A549 treated with AZD9567 at 1 μM for 4 hours (cell line): Measurements from ENCODE around the gene ZNF689. TPM values are rescaled to one million over a fixed set of nuclear protein-coding genes. Genes with fewer than 3 reads are reported as not detected.

Source experiments
- total RNA-seq: library from RNA; stranded (reverse); fragments of 200-300 nt; extraction: Qiagen RNA extraction; gene quantifications from 5 replicates; pipeline ENCODE4 v1.2.3, GENCODE V29; 2022; ENCODE audit not compliant: insufficient read depth

The ZNF689 gene
- 6.6 to 12.3 TPM (median 7.1 TPM) in 5 replicates for total RNA-seq

DNA sequence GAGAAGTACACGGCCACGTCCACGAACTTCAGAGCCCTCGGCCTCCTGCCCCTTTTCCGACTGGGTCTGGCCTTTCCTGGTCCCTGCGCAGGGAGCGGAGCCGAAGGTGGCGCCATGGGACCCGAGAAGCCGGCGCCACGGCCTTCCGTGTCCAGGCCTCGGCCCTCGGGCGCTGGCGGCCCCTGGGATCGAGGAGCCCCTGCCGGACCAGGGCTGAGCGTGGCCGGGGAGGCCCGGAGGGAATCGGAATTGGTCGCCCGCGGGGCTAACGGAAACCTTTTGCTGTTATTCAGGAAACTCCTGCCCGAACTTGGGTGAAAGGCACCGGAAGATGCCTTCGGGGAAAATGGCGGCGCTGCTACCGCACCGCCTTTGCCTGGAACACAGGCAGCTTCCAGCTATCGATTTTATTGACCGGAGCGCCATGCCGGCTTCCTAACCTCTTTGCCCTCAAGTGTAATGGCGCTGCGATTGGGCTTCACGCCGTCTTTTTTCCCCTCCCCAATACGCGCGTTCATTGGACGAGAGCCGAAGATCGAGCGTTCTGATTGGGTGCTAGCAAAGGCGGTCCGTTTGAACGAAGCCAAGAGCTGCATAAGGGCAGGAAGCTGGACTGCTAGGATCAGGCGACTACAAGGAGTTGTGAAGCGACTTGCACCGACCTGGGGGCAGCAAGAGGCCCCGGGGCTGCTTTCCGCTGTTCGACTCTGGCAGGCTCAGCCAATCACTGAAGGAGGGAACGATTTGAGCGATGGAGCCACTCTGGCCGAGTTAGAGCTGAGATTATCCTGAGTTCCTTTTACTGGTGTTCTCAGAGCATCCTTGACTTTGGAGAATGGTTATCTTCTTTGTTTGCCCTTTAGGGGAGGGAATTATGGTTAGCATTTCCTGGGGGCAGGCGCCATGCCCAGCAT lies at the start of gene ZNF689:
ZNF689 (minus strand) TSS at position 464 of the 914 bp plus-strand sequence; CDS start at position 116, 348 bp downstream.

DNA sequence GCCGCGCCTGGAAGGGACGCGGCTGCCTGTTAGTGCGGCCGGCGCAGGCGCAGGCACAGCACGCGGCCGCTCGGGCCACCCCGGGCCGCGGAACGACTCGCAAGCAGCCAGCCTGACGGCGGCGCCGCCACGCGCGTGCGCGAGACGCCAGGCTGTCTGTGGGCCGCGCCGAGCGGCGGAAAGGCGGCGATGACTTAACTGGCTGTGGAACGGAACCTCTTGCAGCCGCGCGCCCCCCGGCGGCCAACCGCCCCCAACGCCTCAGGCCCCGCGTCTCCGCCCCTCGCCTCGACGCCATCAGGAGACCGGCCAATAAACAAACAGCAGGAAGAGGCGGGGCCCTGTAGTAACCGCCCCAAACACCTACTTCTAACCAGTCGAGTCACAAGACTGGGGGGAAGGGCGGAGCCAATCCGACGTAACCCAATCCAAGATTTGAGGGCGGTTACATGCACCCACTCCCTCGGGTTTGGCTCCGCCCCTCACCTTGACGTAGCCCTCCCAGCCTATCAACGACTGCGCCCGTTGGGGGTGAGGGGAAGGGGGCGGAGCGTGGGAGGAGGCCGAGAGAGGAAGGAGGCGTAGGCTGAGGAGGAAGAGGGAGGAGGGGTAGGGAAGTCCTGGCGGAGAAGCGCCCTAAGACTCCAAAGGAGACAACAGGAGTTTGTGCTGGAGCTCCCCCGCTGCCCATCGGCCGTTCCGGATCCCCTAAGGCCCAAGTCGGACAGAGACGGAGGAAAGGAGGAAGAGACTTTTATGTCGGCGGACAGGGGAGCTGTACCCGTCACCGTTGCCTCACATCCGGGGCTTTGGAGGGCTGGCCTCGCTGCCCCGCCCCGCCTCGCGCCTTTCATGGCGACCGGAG lies 47.9 kb upstream of the ZNF689 start, which contains the start of gene FBRS:
FBRS (plus strand) TSS at position 566 of the 865 bp plus-strand sequence. CDS start 1,088 bp downstream, outside the sequence.

DNA sequence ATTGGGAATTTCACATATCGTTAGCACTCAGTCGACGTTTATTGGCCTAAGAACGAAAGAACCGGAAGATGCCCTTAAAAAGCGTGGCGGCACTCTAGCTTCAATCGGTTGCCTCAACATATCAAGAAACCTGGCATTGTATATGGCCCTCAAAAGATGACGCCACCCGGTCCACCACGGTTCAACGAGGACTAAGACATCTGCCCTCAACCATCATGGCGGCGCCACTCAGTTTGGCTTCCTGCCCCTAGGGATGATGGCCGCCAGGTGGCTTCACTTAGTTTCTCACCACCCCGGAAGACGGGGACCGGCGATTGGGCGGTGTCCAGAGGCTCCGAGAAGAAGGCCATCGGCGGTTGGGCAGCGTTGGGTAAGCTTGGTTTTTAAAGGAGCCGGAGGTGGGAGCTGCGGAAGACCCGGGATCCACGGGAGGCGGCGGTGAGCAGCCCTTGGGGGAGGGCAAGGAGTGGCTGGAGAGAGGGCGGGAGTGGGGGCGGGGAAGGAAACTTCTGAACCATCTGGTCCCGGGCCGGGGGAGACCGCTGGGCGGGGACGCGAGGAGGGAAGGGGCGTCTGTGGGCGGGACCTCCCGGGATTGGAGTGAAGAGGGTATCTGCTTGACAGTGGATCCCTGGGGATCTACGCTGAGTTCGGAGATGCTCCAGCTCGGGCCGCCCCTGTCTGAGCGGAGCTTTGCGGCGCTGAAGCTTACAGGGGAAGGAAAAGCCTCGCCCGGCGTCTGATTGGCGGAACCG lies 40.4 kb upstream of the ZNF689 start, which contains the start of gene PRR14:
PRR14 (plus strand) TSS at position 592 of the 755 bp plus-strand sequence. CDS start 686 bp downstream, outside the sequence.

DNA sequence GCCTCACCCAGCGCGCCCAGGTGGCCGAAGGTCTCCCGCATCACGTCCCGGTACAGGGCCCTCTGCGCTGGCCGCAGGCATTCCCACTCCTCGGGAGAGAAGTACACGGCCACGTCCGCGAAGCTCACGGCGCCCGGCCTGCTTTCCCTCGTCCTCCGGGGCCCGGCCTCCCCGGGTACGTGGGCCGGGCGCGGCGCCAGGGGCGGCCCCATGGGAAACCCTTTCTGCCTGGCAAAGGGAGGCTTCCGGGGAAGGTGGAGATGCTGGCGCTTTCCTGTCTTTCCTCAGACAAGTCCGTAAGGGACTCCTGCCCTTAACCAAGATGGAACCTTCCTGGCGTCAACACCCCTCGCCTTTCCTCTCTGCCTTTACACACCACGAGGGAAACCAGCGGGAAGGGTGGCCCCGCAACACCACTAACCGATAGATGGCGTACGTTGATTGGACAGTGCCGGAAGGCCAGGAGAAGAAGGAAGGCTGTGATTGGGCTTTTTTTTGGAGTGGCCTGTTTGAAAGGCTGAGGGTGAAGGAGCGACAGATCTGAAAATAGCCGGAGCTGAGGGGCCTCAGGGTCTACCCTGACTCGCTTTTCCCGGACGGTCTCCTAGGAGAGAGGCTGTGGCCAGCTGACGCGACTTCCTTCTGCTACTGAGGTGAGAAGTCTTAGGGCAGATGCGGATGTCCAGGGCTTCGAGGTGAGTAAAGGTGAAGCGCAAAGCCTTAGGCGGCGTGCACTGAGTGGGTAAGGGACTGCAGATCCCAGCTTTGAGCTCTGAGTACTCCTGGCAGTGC lies 24.6 kb downstream of the ZNF689 start, which contains the start of gene ZNF785:
ZNF785 (minus strand) TSS at position 298 of the 792 bp plus-strand sequence; CDS start at position 212, 86 bp downstream.

DNA sequence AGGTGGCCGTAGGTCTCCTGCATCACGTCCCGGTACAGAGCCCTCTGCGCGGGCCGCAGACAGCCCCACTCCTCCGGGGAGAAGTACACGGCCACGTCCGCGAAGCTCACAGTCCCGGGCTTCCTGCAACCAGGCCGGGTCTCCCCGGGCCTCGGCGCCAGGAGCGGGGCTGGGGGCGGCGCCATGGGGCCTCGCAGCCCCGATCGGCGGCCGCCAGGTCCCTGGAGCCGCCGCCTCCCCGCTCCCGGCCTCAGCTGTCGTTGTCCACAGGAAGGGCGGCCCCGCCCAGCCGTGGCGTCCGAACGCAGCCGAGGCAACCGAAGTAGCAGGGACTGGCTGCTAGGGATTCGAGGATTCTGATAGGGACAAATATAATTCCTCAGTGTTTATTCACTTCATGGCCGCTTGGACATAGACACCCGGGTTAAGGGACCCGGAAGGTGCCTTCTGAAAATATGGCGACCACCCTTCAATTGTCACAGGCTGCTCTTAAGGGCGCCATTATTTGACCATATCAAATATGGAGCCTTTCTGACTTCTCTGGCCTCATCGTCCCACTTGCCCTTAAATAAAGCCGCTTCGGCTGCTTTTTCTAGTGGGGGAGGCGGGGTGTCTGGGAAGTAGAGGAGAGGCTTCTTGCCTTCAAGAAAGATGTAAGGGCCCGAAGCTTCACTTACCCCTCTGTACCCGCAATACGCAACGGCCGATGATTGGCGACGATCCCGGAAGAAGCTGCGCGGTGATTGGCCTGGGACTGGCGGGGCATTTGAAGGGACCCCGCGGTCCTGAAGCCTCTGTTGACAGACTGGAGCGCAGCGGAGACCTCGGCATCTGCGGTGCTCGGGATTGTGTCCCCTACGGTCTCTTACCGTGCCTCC lies 38.5 kb downstream of the ZNF689 start, which contains the start of gene ZNF688:
ZNF688 (minus strand) TSS at position 270 of the 878 bp plus-strand sequence; CDS start at position 185, 85 bp downstream.

DNA sequence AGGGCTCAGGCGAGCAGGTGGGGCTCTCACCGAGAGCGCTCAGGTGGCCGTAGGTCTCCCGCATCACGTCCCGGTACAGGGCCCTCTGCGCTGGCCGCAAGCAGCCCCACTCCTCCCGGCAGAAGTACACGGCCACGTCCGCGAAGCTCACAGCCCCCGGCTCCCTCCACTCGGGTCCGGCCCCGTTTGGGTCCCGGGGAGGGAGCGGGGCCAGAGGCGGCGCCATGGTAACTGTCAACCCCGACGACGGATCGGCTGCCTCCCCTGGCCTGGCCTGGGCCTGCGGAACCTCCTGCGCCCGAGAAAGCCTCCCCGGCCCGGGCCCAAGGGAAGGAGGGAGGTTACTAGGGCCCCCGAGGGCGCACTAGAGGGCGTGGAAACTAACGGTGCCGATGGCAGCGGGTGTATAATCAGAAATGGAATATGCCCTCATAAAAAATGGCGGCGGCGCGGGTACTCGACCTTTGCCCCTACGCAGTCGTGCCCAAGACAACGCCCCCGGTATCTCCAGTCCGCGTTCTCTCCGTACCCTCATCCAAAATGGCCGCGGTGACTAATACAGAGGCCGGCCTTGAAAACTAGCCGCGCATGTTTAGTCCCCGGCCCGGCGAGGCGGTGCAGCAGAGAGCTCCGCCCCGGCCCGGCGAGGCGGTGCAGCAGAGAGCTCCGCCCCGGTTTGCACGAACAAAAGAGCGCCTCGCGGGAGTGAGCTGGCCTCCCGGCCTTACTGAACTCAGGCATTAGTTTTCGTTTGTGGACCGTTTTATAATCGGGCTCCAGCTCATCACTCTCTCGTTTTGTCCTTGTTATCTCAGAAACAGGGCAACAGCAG lies 52.0 kb downstream of the ZNF689 start, which contains the start of gene ZNF764:
ZNF764 (minus strand) TSS at position 418 of the 832 bp plus-strand sequence; CDS start at position 226, 192 bp downstream.

Other genes with a start within 250 kb of the ZNF689 start
- gene TBC1D10B, start 239.9 kb downstream of the ZNF689 start, total RNA-seq, result 20.4 to 31.0 TPM (median 30.3 TPM) in 5 replicates
- gene MYL11, start 235.6 kb downstream of the ZNF689 start, total RNA-seq, result 0.14 to 0.69 TPM (median 0.57 TPM) in 3 of 5 replicates, not detected in the others
- 2.0 to 2.3 TPM (median 2.1 TPM) in 4 of 5 replicates, not detected in the other for gene SEPTIN1, start 227.8 kb downstream of the ZNF689 start, total RNA-seq
- gene ZNF48, start 215.0 kb downstream of the ZNF689 start, total RNA-seq, result 13.4 to 15.0 TPM (median 14.1 TPM) in 5 replicates
- 1.4 to 6.2 TPM (median 5.9 TPM) in 5 replicates for gene ZNF771, start 202.8 kb downstream of the ZNF689 start, total RNA-seq
- gene DCTPP1, start 180.4 kb downstream of the ZNF689 start, total RNA-seq, result 103 to 132 TPM (median 123 TPM) in 5 replicates
- 47.7 to 51.4 TPM (median 49.2 TPM) in 5 replicates for gene SEPHS2, start 164.5 kb downstream of the ZNF689 start, total RNA-seq
- 0.03 to 0.23 TPM (median 0.11 TPM) in 4 of 5 replicates, not detected in the other for gene ITGAL, start 137.6 kb downstream of the ZNF689 start, total RNA-seq
- 44.5 to 46.8 TPM (median 45.0 TPM) in 5 replicates for gene ZNF768, start 83.8 kb downstream of the ZNF689 start, total RNA-seq
- 2.7 to 4.1 TPM (median 3.6 TPM) in 5 replicates for gene ZNF747, start 75.5 kb downstream of the ZNF689 start, total RNA-seq
- 2.6 to 6.4 TPM (median 5.3 TPM) in 5 replicates for gene ZNF764, start 52.0 kb downstream of the ZNF689 start, total RNA-seq
- 4.0 to 7.2 TPM (median 6.5 TPM) in 5 replicates for gene ZNF688, start 38.7 kb downstream of the ZNF689 start, total RNA-seq
- gene ZNF785, start 24.7 kb downstream of the ZNF689 start, total RNA-seq, result not detected in 5 replicates
- 16.0 to 27.0 TPM (median 24.8 TPM) in 5 replicates for gene PRR14, start 40.6 kb upstream of the ZNF689 start, total RNA-seq
- 24.2 to 42.2 TPM (median 40.4 TPM) in 5 replicates for gene FBRS, start 48.0 kb upstream of the ZNF689 start, total RNA-seq
- gene SRCAP, start 88.8 kb upstream of the ZNF689 start, total RNA-seq, result 9.8 to 26.9 TPM (median 22.2 TPM) in 5 replicates
- gene PHKG2, start 138.0 kb upstream of the ZNF689 start, total RNA-seq, result 26.2 to 31.0 TPM (median 28.0 TPM) in 5 replicates
- 8.6 to 12.1 TPM (median 9.6 TPM) in 5 replicates for gene CFAP119, start 151.7 kb upstream of the ZNF689 start, total RNA-seq
- gene RNF40, start 151.9 kb upstream of the ZNF689 start, total RNA-seq, result 66.4 to 85.2 TPM (median 79.5 TPM) in 5 replicates
- gene ZNF629, start 176.8 kb upstream of the ZNF689 start, total RNA-seq, result 14.8 to 17.4 TPM (median 16.4 TPM) in 5 replicates